ENCODE results near the gene PHOSPHO2. TPM values are rescaled to one million over a fixed set of nuclear protein-coding genes. Genes with fewer than 3 reads are reported as not detected.
A peak's percentile ranks its signal among the peaks of the same experiment; 100 is the strongest.

The PHOSPHO2 gene
- polyA plus RNA-seq (0.73 to 2.9 TPM (median 1.6 TPM) in 3 replicates), polyA minus RNA-seq (0.30 to 0.64 TPM in 2 of 3 replicates, not detected in the other)
- 1.2 TPM for polyA plus RNA-seq (2011; ENCODE audit: low read depth)
- polyA plus RNA-seq (2011; cell fraction: cytosol; rRNA removed): 1.0 and 1.7 TPM in 2 replicates
- 2.5 and 2.7 TPM in 2 replicates for polyA plus RNA-seq (2011; cell fraction: nucleus; rRNA removed)
- polyA plus RNA-seq (2012; ENCODE audit: low replicate concordance): 1.1 and 1.7 TPM in 2 replicates
- polyA minus RNA-seq (2011; cell fraction: cytosol; rRNA and poly(A)+ RNA removed): not detected
- polyA minus RNA-seq (2011; cell fraction: nucleus; rRNA and poly(A)+ RNA removed): 1.1 and 1.4 TPM in 2 replicates

DNA sequence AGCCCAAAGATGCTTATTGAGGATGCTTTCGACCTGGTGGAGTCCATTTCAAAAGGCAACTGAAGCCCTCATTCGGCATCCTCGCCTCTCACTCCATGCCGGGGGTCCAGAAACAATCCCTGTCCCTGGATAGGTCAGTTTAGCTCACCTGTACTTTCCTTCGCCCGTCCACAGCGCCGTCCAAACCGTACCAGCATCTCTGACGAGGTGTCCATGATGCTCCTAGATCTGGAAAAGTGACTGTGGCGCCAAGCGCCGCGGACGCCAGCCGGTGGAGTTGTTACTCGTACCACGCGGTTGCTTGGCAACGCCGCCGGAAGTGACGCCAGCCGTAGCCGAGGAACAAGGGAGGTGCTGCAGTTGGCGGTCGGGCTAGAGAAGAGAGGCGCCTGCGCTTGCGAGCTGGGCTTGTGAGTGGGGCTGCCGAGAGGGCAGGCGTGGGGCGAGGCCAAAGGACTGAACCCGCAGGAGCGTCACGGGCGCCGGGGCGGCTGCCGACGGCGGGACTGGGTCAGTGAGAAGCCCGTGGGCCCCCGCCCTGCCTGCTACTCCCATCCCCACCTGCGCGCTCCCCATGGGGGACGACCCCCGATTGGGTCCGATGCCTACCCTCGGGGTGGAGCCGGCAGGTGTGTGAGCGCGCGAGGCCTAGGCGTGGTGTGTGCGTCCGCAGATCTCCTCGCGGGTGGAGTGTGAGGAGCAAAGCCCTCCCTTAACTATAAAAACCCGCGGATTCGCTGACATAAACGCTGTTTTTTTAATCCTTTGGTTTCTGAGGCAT, at the start of gene PHOSPHO2, which contains the start of gene CFAP210:
Gene PHOSPHO2, plus strand, starts transcription at position 357 of the 781 bp plus-strand sequence. CDS start 6,503 bp downstream, outside the sequence.
Gene CFAP210, minus strand, starts transcription at position 293 of the 781 bp plus-strand sequence. Its CDS starts 78 bp downstream, at position 215.
- no peaks in the 10 kb centered on the region for H3K36me3 ChIP-seq (ENCODE audit: control insufficient read depth in 2 of 2, extremely low read depth in 1 of 2, insufficient read depth in 2 of 2, low read length in 2 of 2)
- H3K27ac ChIP-seq (ENCODE audit: control insufficient read depth, insufficient read depth, low read length): peak within 1 kb of the TSS; percentile 63

GRCh38 chr2:169647496-169647895, 46.8 kb upstream of the PHOSPHO2 start:
- H3K9ac ChIP-seq (ENCODE audit: control insufficient read depth, extremely low read depth, insufficient read depth, low read length): no peak overlapping the region
- no peaks in the 10 kb centered on the region for H4K20me1 ChIP-seq (ENCODE audit: control insufficient read depth, extremely low read depth, insufficient read depth, low read length)
- no peak overlapping the region for H3K4me3 ChIP-seq (ENCODE audit: control insufficient read depth in 2 of 3, extremely low read depth in 1 of 3, insufficient read depth in 2 of 3, low read depth in 1 of 3, low read length in 3 of 3)
- no peaks in the 10 kb centered on the region for H3K4me1 ChIP-seq (ENCODE audit: control insufficient read depth, extremely low read depth, insufficient read depth, low read length)
- H3K4me2 ChIP-seq (ENCODE audit: control insufficient read depth, extremely low read depth, insufficient read depth, low read depth, low read length): no peak overlapping the region
- no peaks in the 10 kb centered on the region for H3K9me1 ChIP-seq (ENCODE audit: control insufficient read depth, extremely low read depth, insufficient read depth, low read length)
- no peaks in the 10 kb centered on the region for H3K79me2 ChIP-seq (ENCODE audit: control insufficient read depth, insufficient read depth, low read length)
- no peaks in the 10 kb centered on the region for H3K9me3 ChIP-seq (ENCODE audit: control insufficient read depth, low read depth, low read length)
- no peak for TF ChIP-seq CTCF (optimal IDR thresholded peaks at IDR 0.05 in 1 of 3, IDR thresholded peaks at IDR 0.05 in 1 of 3, conservative IDR thresholded peaks at IDR 0.05 in 1 of 3; ENCODE audit: extremely low read depth in 1 of 3, insufficient read depth in 2 of 3, low read length in 3 of 3)
- TF ChIP-seq EZH2 (IDR thresholded peaks at IDR 0.05; ENCODE audit: low read length): no peak
- no peak for DNase-seq (ENCODE audit: low read depth, low spot score)
- H2AFZ ChIP-seq (ENCODE audit: control insufficient read depth, low read length): no peak overlapping the region
- FAIRE-seq: no peak
- H3K27me3 ChIP-seq (ENCODE audit: control insufficient read depth, extremely low read depth, insufficient read depth, low read length): no peaks in the 10 kb centered on the region
- H3K27ac ChIP-seq (ENCODE audit: control insufficient read depth, insufficient read depth, low read length): no peak overlapping the region
- dilution Hi-C loops (cut with MboI; ENCODE audit: extremely low pct_ligation_motif_present, low sequenced_read_pairs): no loop called here
- no peaks in the 10 kb centered on the region for H3K36me3 ChIP-seq (ENCODE audit: control insufficient read depth in 2 of 2, extremely low read depth in 1 of 2, insufficient read depth in 2 of 2, low read length in 2 of 2)

More for the DNA sequence above, at the start of gene PHOSPHO2, which contains the start of gene CFAP210:
- no peak for TF ChIP-seq CTCF (optimal IDR thresholded peaks at IDR 0.05 in 1 of 3, IDR thresholded peaks at IDR 0.05 in 1 of 3, conservative IDR thresholded peaks at IDR 0.05 in 1 of 3; ENCODE audit: extremely low read depth in 1 of 3, insufficient read depth in 2 of 3, low read length in 3 of 3)
- no peak for TF ChIP-seq EZH2 (IDR thresholded peaks at IDR 0.05; ENCODE audit: low read length)
- dilution Hi-C loops (cut with MboI; ENCODE audit: extremely low pct_ligation_motif_present, low sequenced_read_pairs): no loop called here
- no peaks in the 10 kb centered on the region for H3K9me1 ChIP-seq (ENCODE audit: control insufficient read depth, extremely low read depth, insufficient read depth, low read length)
- peak within 1 kb of the TSS; percentile 82 for H2AFZ ChIP-seq (ENCODE audit: control insufficient read depth, low read length)
- peak within 1 kb of the TSS; percentile 65 to 94 (median 77) for H3K4me3 ChIP-seq (ENCODE audit: control insufficient read depth in 2 of 3, extremely low read depth in 1 of 3, insufficient read depth in 2 of 3, low read depth in 1 of 3, low read length in 3 of 3)
- no peaks in the 10 kb centered on the region for H3K79me2 ChIP-seq (ENCODE audit: control insufficient read depth, insufficient read depth, low read length)
- H3K9me3 ChIP-seq (ENCODE audit: control insufficient read depth, low read depth, low read length): no peaks in the 10 kb centered on the region
- no peaks in the 10 kb centered on the region for H3K27me3 ChIP-seq (ENCODE audit: control insufficient read depth, extremely low read depth, insufficient read depth, low read length)
- H3K4me1 ChIP-seq (ENCODE audit: control insufficient read depth, extremely low read depth, insufficient read depth, low read length): peaks cover 4% of the 10 kb centered on the region
- H3K9ac ChIP-seq (ENCODE audit: control insufficient read depth, extremely low read depth, insufficient read depth, low read length): peak within 1 kb of the TSS; percentile 77
- no peaks in the 10 kb centered on the region for H4K20me1 ChIP-seq (ENCODE audit: control insufficient read depth, extremely low read depth, insufficient read depth, low read length)
- H3K4me2 ChIP-seq (ENCODE audit: control insufficient read depth, extremely low read depth, insufficient read depth, low read depth, low read length): peak within 1 kb of the TSS; percentile 78
- peak; percentile 79 for FAIRE-seq
- DNase-seq (ENCODE audit: low read depth, low spot score): peak; percentile 77
